IMR-90 (cell line): Measurements from ENCODE around the gene FEM1B.

Source experiments
- BHLHE40 ChIP-seq: fragments of 150-350 bp; IDR thresholded peaks from 2 replicates; pipeline ENCODE4 v1.6.1; 2016; ENCODE audit warnings: mild to moderate bottlenecking, low read depth, low read length
- CEBPB ChIP-seq: IDR thresholded peaks from 2 replicates; pipeline ENCODE4 v1.6.1; 2012; ENCODE audit warnings: low read depth, low read length, improper control_type of control experiment
- CHD1 ChIP-seq: IDR thresholded peaks from 2 replicates; pipeline ENCODE4 v1.6.1; 2012; ENCODE audit warnings: low read depth, low read length, improper control_type of control experiment
- CTCF ChIP-seq: conservative IDR thresholded peaks from 2 replicates; pipeline ENCODE4 v1.5.1; 2012; ENCODE audit warnings: mild to moderate bottlenecking, low read depth, low read length, improper control_type of control experiment
- FOS ChIP-seq: fragments of 150-350 bp; IDR thresholded peaks from 2 replicates; pipeline ENCODE4 v1.6.1; 2016; ENCODE audit warnings: low read depth, low read length
- MXI1 ChIP-seq: IDR thresholded peaks from 2 replicates; pipeline ENCODE4 v1.6.1; 2012; ENCODE audit warnings: low read depth, mild to moderate bottlenecking, low read length, moderate library complexity, borderline replicate concordance
- POLR2A ChIP-seq: IDR thresholded peaks from 2 replicates; pipeline ENCODE4 v1.6.1; 2012; ENCODE audit warnings: mild to moderate bottlenecking, low read depth, low read length
- RFX5 ChIP-seq: IDR thresholded peaks from 2 replicates; pipeline ENCODE4 v1.8.0; 2012; ENCODE audit warnings: low read depth, mild to moderate bottlenecking, low read length, moderate library complexity
- SMC3 ChIP-seq: fragments of 150-350 bp; IDR thresholded peaks from 2 replicates; pipeline ENCODE4 v1.6.1; 2016; ENCODE audit warnings: low read depth, mild to moderate bottlenecking, antibody characterized with exemption, low read length, moderate library complexity

- no peak for TF ChIP-seq CTCF
- no peak for TF ChIP-seq CEBPB
- TF ChIP-seq FOS = no peak
- no peak for TF ChIP-seq RFX5
- no peak for TF ChIP-seq POLR2A
- TF ChIP-seq MXI1 = no peak
- no peak for TF ChIP-seq BHLHE40
- no peak for TF ChIP-seq SMC3
- no peak for TF ChIP-seq CHD1
These were observed 22.8 kb downstream of the FEM1B start for GRCh38 chr15:68300115-68300940.
